Activated naive CD4-positive, alpha-beta T cell treated with anti-CD3 and anti-CD28 coated beads, Interleukin-2, amount 50 U/mL, for 24 hours (primary cell): Measurements from ENCODE around the gene CRY1.

Experiments
- H3K27ac Mint-ChIP-seq: one replicate; pipeline ENCODE4 v1.8.0; 2021; ENCODE audit warnings: mild to moderate bottlenecking, mixed read lengths
- H3K27me3 Mint-ChIP-seq: one replicate; pipeline ENCODE4 v1.8.0; 2021; ENCODE audit warnings: mixed read lengths
- H3K36me3 Mint-ChIP-seq: one replicate; pipeline ENCODE4 v1.8.0; 2021; ENCODE audit warnings: mixed read lengths
- H3K4me1 Mint-ChIP-seq: one replicate; pipeline ENCODE4 v1.8.0; 2021; ENCODE audit warnings: mixed read lengths
- H3K4me3 Mint-ChIP-seq: one replicate; pipeline ENCODE4 v1.8.0; 2021; ENCODE audit warnings: mild to moderate bottlenecking, mixed read lengths
- H3K9me3 Mint-ChIP-seq: one replicate; pipeline ENCODE4 v1.8.0; 2021; ENCODE audit warnings: mixed read lengths

The CRY1 gene

GRCh38 chr12:106978035-106978800 lies 115.1 kb downstream of the CRY1 start:
- H3K4me3 Mint-ChIP-seq, result no peak overlapping the region
- H3K9me3 Mint-ChIP-seq, result no peaks in the 10 kb centered on the region
- peak overlapping the region; percentile 72 for H3K27ac Mint-ChIP-seq
- peaks cover 9% of the 10 kb centered on the region for H3K36me3 Mint-ChIP-seq
- peaks cover 26% of the 10 kb centered on the region for H3K4me1 Mint-ChIP-seq
- no peaks in the 10 kb centered on the region for H3K27me3 Mint-ChIP-seq

- H3K9me3 Mint-ChIP-seq, result no peaks in the 10 kb centered on the region
- H3K4me1 Mint-ChIP-seq, result peaks cover 24% of the 10 kb centered on the region
- H3K36me3 Mint-ChIP-seq, result peaks cover 9% of the 10 kb centered on the region
- no peak overlapping the region for H3K27ac Mint-ChIP-seq
- no peak overlapping the region for H3K4me3 Mint-ChIP-seq
- no peaks in the 10 kb centered on the region for H3K27me3 Mint-ChIP-seq
Observed at GRCh38 chr12:106976668-106977067, 116.7 kb downstream of the CRY1 start.

GRCh38 chr12:106975993-106976658 lies 117.2 kb downstream of the CRY1 start:
- no peaks in the 10 kb centered on the region for H3K27me3 Mint-ChIP-seq
- H3K36me3 Mint-ChIP-seq, result peaks cover 10% of the 10 kb centered on the region
- H3K9me3 Mint-ChIP-seq, result no peaks in the 10 kb centered on the region
- H3K4me1 Mint-ChIP-seq, result peaks cover 27% of the 10 kb centered on the region
- H3K27ac Mint-ChIP-seq, result peak overlapping the region; percentile 88
- H3K4me3 Mint-ChIP-seq, result no peak overlapping the region

GRCh38 chr12:106975098-106975497 lies 118.3 kb downstream of the CRY1 start:
- Mint-ChIP-seq H3K4me1 (peaks cover 31% of the 10 kb centered on the region), H3K9me3 (no peaks in the 10 kb centered on the region), H3K36me3 (peaks cover 13% of the 10 kb centered on the region), H3K4me3 (no peak overlapping the region), H3K27ac (peak overlapping the region; percentile 14), H3K27me3 (no peaks in the 10 kb centered on the region)

GRCh38 chr12:106974511-106974910 lies 118.8 kb downstream of the CRY1 start:
- H3K4me1 Mint-ChIP-seq, result peaks cover 31% of the 10 kb centered on the region
- no peaks in the 10 kb centered on the region for H3K27me3 Mint-ChIP-seq
- H3K4me3 Mint-ChIP-seq, result no peak overlapping the region
- H3K27ac Mint-ChIP-seq, result peak overlapping the region; percentile 14
- peaks cover 13% of the 10 kb centered on the region for H3K36me3 Mint-ChIP-seq
- H3K9me3 Mint-ChIP-seq, result no peaks in the 10 kb centered on the region

GRCh38 chr12:106973545-106973944 lies 119.8 kb downstream of the CRY1 start:
- H3K9me3 Mint-ChIP-seq, result no peaks in the 10 kb centered on the region
- H3K4me1 Mint-ChIP-seq, result peaks cover 31% of the 10 kb centered on the region
- no peak overlapping the region for H3K4me3 Mint-ChIP-seq
- H3K27ac Mint-ChIP-seq, result no peak overlapping the region
- no peaks in the 10 kb centered on the region for H3K27me3 Mint-ChIP-seq
- peaks cover 11% of the 10 kb centered on the region for H3K36me3 Mint-ChIP-seq

- Mint-ChIP-seq H3K27me3 (no peaks in the 10 kb centered on the region), H3K36me3 (peaks cover 14% of the 10 kb centered on the region), H3K4me3 (no peak overlapping the region), H3K9me3 (no peaks in the 10 kb centered on the region), H3K27ac (no peak overlapping the region), H3K4me1 (peaks cover 39% of the 10 kb centered on the region)
Observed at GRCh38 chr12:106971065-106971464, 122.3 kb downstream of the CRY1 start.

GRCh38 chr12:106964526-106964925 lies 128.8 kb downstream of the CRY1 start:
- H3K36me3 Mint-ChIP-seq, result peaks cover 15% of the 10 kb centered on the region
- H3K4me3 Mint-ChIP-seq, result no peak overlapping the region
- H3K27me3 Mint-ChIP-seq, result no peaks in the 10 kb centered on the region
- peak overlapping the region; percentile 48 for H3K27ac Mint-ChIP-seq
- peaks cover 51% of the 10 kb centered on the region for H3K4me1 Mint-ChIP-seq
- no peaks in the 10 kb centered on the region for H3K9me3 Mint-ChIP-seq

- peaks cover 8% of the 10 kb centered on the region for H3K36me3 Mint-ChIP-seq
- H3K4me3 Mint-ChIP-seq, result no peak overlapping the region
- no peak overlapping the region for H3K27ac Mint-ChIP-seq
- no peaks in the 10 kb centered on the region for H3K27me3 Mint-ChIP-seq
- H3K4me1 Mint-ChIP-seq, result peaks cover 64% of the 10 kb centered on the region
- no peaks in the 10 kb centered on the region for H3K9me3 Mint-ChIP-seq
Observed at GRCh38 chr12:106962286-106962685, 131.1 kb downstream of the CRY1 start.

GRCh38 chr12:106960443-106960842 lies 132.9 kb downstream of the CRY1 start:
- peaks cover 62% of the 10 kb centered on the region for H3K4me1 Mint-ChIP-seq
- H3K4me3 Mint-ChIP-seq, result no peak overlapping the region
- H3K9me3 Mint-ChIP-seq, result no peaks in the 10 kb centered on the region
- H3K36me3 Mint-ChIP-seq, result peaks cover 6% of the 10 kb centered on the region
- no peak overlapping the region for H3K27ac Mint-ChIP-seq
- H3K27me3 Mint-ChIP-seq, result no peaks in the 10 kb centered on the region

GRCh38 chr12:106957583-106957982 lies 135.8 kb downstream of the CRY1 start:
- peak overlapping the region; percentile 99 for H3K4me3 Mint-ChIP-seq
- peaks cover 3% of the 10 kb centered on the region for H3K36me3 Mint-ChIP-seq
- peak overlapping the region; percentile 95 for H3K27ac Mint-ChIP-seq
- no peaks in the 10 kb centered on the region for H3K9me3 Mint-ChIP-seq
- H3K4me1 Mint-ChIP-seq, result peaks cover 50% of the 10 kb centered on the region
- no peaks in the 10 kb centered on the region for H3K27me3 Mint-ChIP-seq

GRCh38 chr12:106956048-106956578 lies 137.2 kb downstream of the CRY1 start:
- no peaks in the 10 kb centered on the region for H3K9me3 Mint-ChIP-seq
- H3K27me3 Mint-ChIP-seq, result no peaks in the 10 kb centered on the region
- peak overlapping the region; percentile 95 for H3K27ac Mint-ChIP-seq
- peak overlapping the region; percentile 99 for H3K4me3 Mint-ChIP-seq
- peaks cover 47% of the 10 kb centered on the region for H3K4me1 Mint-ChIP-seq
- peaks cover 2% of the 10 kb centered on the region for H3K36me3 Mint-ChIP-seq

- H3K27ac Mint-ChIP-seq, result peak within 1 kb of the TSS; percentile 95
- no peaks in the 10 kb centered on the region for H3K9me3 Mint-ChIP-seq
- H3K4me1 Mint-ChIP-seq, result peaks cover 41% of the 10 kb centered on the region
- no peaks in the 10 kb centered on the region for H3K27me3 Mint-ChIP-seq
- H3K4me3 Mint-ChIP-seq, result peak within 1 kb of the TSS; percentile 99
- no peaks in the 10 kb centered on the region for H3K36me3 Mint-ChIP-seq
Observed at GRCh38 chr12:106955377-106956047, 137.8 kb downstream of the CRY1 start, which contains the start of gene TMEM263. TMEM263 (plus strand) TSS chr12:106955907; CDS start chr12:106967117, 11,210 bp downstream.

GRCh38 chr12:106954462-106955376 lies 138.6 kb downstream of the CRY1 start:
- Mint-ChIP-seq H3K9me3 (no peaks in the 10 kb centered on the region), H3K27me3 (no peaks in the 10 kb centered on the region), H3K27ac (peak overlapping the region; percentile 89), H3K4me3 (peak overlapping the region; percentile 92), H3K36me3 (no peaks in the 10 kb centered on the region), H3K4me1 (peaks cover 38% of the 10 kb centered on the region)
